ENCODE measurements around the gene CDH12.

GRCh38 chr5:22051881-22052280, 801.3 kb downstream of the CDH12 start:
- no peak for TF ChIP-seq CTCF (IDR thresholded peaks at IDR 0.05; ENCODE audit: insufficient read depth, low read depth, low read length)
- no peak for TF ChIP-seq EZH2 (IDR thresholded peaks at IDR 0.05; ENCODE audit: insufficient read depth, low read length)
